Cerebellar cortex (tissue), 1 donor: ENCODE results near the gene GSG1L.
"Not testable (repeated sequence)": the region's sequence is repeated elsewhere in the genome, so short reads cannot be mapped to it uniquely, and the experiment has no call there.

Experiments used
- DNase-seq: peaks from one replicate; pipeline ENCODE4 v3.0.0-alpha.2; 2015; ENCODE audit warnings: low spot score

Gene GSG1L

GRCh38 chr16:27980919-27981700 lies 82.4 kb downstream of the GSG1L start:
- peak; percentile 96 for DNase-seq

GRCh38 chr16:27980076-27980775 lies 83.3 kb downstream of the GSG1L start:
- peak; percentile 89 for DNase-seq

GRCh38 chr16:27979668-27980067 lies 83.8 kb downstream of the GSG1L start:
- DNase-seq, result not testable (repeated sequence)

- no peak for DNase-seq
These were observed 84.6 kb downstream of the GSG1L start for GRCh38 chr16:27978876-27979275.

GRCh38 chr16:27977966-27978365 lies 85.5 kb downstream of the GSG1L start:
- no peak for DNase-seq

- DNase-seq, result no peak
These were observed 86.5 kb downstream of the GSG1L start for GRCh38 chr16:27976990-27977389.

- no peak for DNase-seq
These were observed 88.5 kb downstream of the GSG1L start for GRCh38 chr16:27974896-27975540.

GRCh38 chr16:27973678-27974077 lies 89.8 kb downstream of the GSG1L start:
- no peak for DNase-seq

GRCh38 chr16:27972500-27972899 lies 91.0 kb downstream of the GSG1L start:
- DNase-seq, result peak; percentile 61

- DNase-seq, result no peak
These were observed 93.9 kb downstream of the GSG1L start for GRCh38 chr16:27969574-27969973.

GRCh38 chr16:27967169-27967568 lies 96.3 kb downstream of the GSG1L start:
- DNase-seq, result no peak

- DNase-seq, result no peak
These were observed 96.8 kb downstream of the GSG1L start for GRCh38 chr16:27966756-27967155.

- no peak for DNase-seq
These were observed 97.7 kb downstream of the GSG1L start for GRCh38 chr16:27965801-27966200.

GRCh38 chr16:27963471-27963965 lies 100.0 kb downstream of the GSG1L start:
- DNase-seq, result no peak

- no peak for DNase-seq
These were observed 101.3 kb downstream of the GSG1L start for GRCh38 chr16:27962197-27962596.

- no peak for DNase-seq
These were observed 102.3 kb downstream of the GSG1L start for GRCh38 chr16:27961296-27961620.

- DNase-seq, result no peak
These were observed 102.8 kb downstream of the GSG1L start for GRCh38 chr16:27960619-27961295.

GRCh38 chr16:27959914-27960313 lies 103.6 kb downstream of the GSG1L start:
- no peak for DNase-seq

- DNase-seq, result no peak
These were observed 109.3 kb downstream of the GSG1L start for GRCh38 chr16:27954191-27954590.

- no peak for DNase-seq
These were observed 110.7 kb downstream of the GSG1L start for GRCh38 chr16:27952811-27953210.

- DNase-seq, result no peak
These were observed 111.9 kb downstream of the GSG1L start for GRCh38 chr16:27951489-27952120.
